Fibroblast of mammary gland (primary cell): Measurements from ENCODE around the gene KTN1.

Source experiments
- DNase-seq: peaks from one replicate; pipeline ENCODE4 v3.0.0-alpha.2; 2010; ENCODE audit warnings: low read depth
- H3K4me3 ChIP-seq: 2 replicates; pipeline ENCODE4 v1.5.1; 2011; ENCODE audit warnings: low read depth, mild to moderate bottlenecking, low read length, moderate library complexity; ENCODE audit not compliant: control insufficient read depth
- TF ChIP-seq, protein P1 (sequence below): conservative IDR thresholded peaks from 2 replicates; pipeline ENCODE4 v1.5.1; 2011; ENCODE audit warnings: low read depth, low read length, inconsistent platforms; ENCODE audit not compliant: control insufficient read depth, insufficient read depth

Gene KTN1

DNA sequence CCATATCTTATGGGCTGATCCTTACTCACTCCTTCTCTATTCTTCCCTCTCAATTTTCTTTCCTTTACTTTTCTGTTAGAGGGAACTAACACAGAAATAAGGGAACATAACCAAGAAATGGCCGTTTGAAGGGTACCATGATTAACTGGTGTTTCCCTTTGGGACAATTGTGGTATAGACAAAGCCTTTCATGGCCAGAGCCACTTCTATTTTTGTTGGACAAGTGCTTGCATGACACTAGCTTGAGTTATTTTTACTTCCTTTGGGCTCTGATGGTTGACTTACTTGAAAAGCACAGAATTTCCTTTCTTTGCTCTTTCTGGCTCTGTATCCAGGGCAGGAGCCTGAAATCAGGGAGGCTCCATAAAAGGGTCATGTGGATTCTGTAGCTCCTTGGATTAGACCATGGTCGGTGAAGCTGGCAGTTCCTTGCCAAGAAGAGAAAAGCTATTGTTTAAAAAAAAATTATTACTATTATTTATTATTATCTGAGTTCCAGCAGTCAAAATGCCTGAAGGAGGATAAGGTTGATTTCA is 130.6 kb downstream of the KTN1 start:
- DNase-seq = no peak
- H3K4me3 ChIP-seq = no peak overlapping the region
- TF ChIP-seq, protein P1, sequence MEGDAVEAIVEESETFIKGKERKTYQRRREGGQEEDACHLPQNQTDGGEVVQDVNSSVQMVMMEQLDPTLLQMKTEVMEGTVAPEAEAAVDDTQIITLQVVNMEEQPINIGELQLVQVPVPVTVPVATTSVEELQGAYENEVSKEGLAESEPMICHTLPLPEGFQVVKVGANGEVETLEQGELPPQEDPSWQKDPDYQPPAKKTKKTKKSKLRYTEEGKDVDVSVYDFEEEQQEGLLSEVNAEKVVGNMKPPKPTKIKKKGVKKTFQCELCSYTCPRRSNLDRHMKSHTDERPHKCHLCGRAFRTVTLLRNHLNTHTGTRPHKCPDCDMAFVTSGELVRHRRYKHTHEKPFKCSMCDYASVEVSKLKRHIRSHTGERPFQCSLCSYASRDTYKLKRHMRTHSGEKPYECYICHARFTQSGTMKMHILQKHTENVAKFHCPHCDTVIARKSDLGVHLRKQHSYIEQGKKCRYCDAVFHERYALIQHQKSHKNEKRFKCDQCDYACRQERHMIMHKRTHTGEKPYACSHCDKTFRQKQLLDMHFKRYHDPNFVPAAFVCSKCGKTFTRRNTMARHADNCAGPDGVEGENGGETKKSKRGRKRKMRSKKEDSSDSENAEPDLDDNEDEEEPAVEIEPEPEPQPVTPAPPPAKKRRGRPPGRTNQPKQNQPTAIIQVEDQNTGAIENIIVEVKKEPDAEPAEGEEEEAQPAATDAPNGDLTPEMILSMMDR = no peak

DNA sequence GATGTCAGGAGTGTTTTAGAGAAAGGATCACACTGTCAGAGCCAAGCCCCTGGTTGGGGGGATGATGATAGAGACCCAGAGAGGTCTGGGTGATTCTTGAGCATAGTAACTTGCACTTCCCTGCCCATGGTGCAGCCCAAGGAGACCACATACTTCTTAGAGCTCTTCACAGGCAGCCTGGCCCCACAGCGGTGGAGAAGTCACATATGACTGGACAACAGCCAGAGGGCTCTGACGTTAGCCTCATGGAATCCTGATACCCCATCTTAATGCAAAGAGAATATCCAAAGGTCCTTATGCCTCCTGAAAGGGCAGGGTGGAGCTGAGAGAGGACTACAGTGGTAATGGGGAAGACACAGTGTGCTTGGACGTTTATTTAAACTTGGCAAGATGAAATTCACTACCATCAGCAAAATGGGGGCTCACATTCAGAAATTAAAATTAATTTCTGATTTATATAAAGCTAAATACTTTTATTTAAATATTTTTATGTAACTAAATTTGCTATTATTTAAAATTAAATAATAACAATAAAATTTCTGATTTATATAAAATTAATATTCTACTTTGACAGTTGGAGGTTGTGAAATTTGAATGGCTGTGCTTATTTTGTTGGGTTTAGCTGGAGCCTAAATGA is 131.3 kb downstream of the KTN1 start:
- H3K4me3 ChIP-seq = no peak overlapping the region
- TF ChIP-seq, protein P1 = no peak
- peak; percentile 42 for DNase-seq

DNA sequence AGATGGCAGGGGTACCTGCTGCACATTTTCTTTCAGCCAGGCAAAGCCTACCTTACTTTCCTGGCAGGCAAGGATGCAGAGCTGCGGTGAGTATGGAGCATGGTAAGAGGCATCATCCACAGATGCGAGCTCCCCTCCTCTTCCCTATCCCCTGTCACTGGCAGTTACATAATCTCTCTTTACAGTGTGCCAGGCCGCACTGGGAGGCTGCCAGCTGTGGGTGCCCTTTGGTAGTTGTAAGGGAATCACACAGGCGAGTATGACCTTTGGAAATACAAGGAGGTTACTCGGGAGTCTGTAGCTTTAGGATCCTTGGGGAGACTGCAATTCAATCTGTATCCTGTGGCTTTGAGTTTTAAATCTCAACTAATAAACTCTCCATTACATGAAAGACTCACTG is 132.5 kb downstream of the KTN1 start:
- H3K4me3 ChIP-seq = no peak overlapping the region
- no peak for DNase-seq
- TF ChIP-seq, protein P1 = no peak

DNA sequence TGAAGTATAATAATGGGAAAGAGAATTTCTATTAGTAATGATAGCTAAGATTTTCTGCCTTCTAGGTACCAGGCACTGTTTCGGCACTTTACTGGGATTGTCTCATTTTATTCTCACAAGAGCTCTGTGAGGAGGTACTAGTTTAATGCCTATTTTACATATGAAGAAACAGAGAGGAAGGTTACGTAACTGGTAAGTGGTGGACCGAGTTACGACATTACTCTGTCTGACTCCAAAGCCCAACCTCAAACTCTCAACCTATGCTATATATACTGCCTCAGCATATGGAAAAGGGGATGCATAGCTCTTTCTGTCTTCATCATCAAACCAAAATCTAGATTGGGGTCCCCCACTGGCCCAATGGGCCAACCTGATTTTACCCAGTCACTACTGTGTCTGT is 133.5 kb downstream of the KTN1 start:
- no peak overlapping the region for H3K4me3 ChIP-seq
- no peak for DNase-seq
- TF ChIP-seq, protein P1 = no peak

DNA sequence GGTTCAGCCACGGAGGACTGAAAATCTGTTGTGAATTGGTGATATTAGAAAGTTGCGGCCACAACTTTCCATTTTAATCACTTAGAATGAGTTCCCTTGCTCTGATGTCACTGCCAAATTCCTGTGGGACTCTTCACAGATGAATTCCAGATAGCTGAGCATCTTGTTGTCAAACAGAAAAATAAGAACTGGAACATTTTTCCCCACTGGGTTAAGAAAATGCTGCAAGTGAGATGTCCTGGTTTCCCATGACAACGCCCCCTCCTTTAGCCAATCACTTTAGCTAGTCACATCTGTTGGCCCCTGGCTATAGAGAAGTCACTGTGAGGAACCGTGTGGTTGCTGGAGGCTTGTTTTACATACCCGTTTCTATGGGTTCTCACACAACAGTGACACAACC is 135.9 kb downstream of the KTN1 start:
- no peak overlapping the region for H3K4me3 ChIP-seq
- TF ChIP-seq, protein P1 = no peak
- DNase-seq = peak; percentile 95

DNA sequence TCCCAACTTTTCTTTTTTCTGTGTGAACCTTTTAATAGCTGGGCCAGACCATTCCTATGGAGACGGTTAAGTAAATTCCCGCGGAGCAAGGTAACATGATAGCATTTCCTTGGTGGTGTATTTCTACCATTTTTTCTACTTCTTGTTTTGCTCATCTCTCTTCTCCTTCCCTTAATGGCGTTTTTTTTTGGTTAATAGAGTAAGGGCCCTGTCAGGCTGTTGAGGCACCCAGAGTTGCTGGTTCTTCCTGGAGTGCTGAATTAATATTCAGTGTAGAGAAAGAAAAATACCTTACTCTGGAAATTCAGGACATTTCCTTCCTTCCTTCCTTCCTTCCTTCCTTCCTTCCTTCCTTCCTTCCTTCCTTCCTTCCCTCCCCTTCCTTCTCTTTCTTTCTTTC is 137.6 kb downstream of the KTN1 start:
- no peak for DNase-seq
- H3K4me3 ChIP-seq = no peak overlapping the region
- TF ChIP-seq, protein P1 = no peak
